Esophagus muscularis mucosa (tissue), 4 donors: ENCODE results near the gene ZBTB7C. TPM values are rescaled to one million over a fixed set of nuclear protein-coding genes. Genes with fewer than 3 reads are reported as not detected.

ENCODE experiments used
- DNase-seq: peaks from one replicate; pipeline ENCODE4 v3.0.0-alpha.2; 2017; ENCODE audit errors: extremely low spot score
- H3K27ac ChIP-seq, 4 donors: fragments of 200-600 bp; sonication (generic); replicated peaks in 1 of 4; 1 replicate in 3 of 4; 2 replicates in 1 of 4; pipeline ENCODE4 v1.5.1; 2016 to 2019; ENCODE audit warnings: mild to moderate bottlenecking in 1 of 4
- H3K27me3 ChIP-seq, 4 donors: fragments of 200-600 bp; sonication (generic); one replicate each; pipeline versions ENCODE4 v1.5.1 to v1.6.0; 2016 to 2019
- H3K36me3 ChIP-seq, 4 donors: fragments of 200-600 bp; sonication (generic); one replicate each; pipeline ENCODE4 v1.5.1; 2016 to 2019
- H3K4me1 ChIP-seq, 4 donors: fragments of 200-600 bp; sonication (generic); one replicate each; pipeline ENCODE4 v1.5.1; 2016 to 2019
- H3K4me3 ChIP-seq, 4 donors: fragments of 200-600 bp; sonication (generic); 1 replicate in 2 of 4; 2 replicates in 2 of 4; pipeline ENCODE4 v1.5.1; 2016 to 2019; ENCODE audit warnings: mild to moderate bottlenecking in 4 of 4, moderate library complexity in 1 of 4
- H3K9me3 ChIP-seq, 4 donors: fragments of 200-600 bp; sonication (generic); 1 replicate in 3 of 4; 2 replicates in 1 of 4; pipeline ENCODE4 v1.5.1; 2016 to 2019
- EP300 ChIP-seq: sonication (generic); formaldehyde crosslinking; IDR thresholded peaks from one replicate; pipeline ENCODE4 v1.6.1; 2017; ENCODE audit warnings: antibody characterized with exemption
- POLR2A ChIP-seq: fragments of 450-650 bp; IDR thresholded peaks from one replicate; pipeline ENCODE4 v1.6.1; 2017; ENCODE audit warnings: antibody characterized with exemption, moderate library complexity, mild to moderate bottlenecking, low read depth
- POLR2AphosphoS5 ChIP-seq, 2 donors: sonication (generic); formaldehyde crosslinking; IDR thresholded peaks; one replicate each; pipeline ENCODE4 v1.6.1; 2017; ENCODE audit warnings: antibody characterized with exemption in 2 of 2
- WGBS: methylation state at CpG from one replicate; pipeline ENCODE4 v1.1.5; 2018; 5-methylcytosine and 5-hydroxymethylcytosine counted together
- intact Hi-C: fragments of 100-400 bp; cut with DNase I; formaldehyde crosslinking; loops from one replicate; pipeline ENCODE4 v1.15.1; 2023
- total RNA-seq, 4 donors: library from RNA; depleted of rRNA; stranded (reverse); fragments of >200 nt; gene quantifications; one replicate each; pipeline versions ENCODE4 v1.1.0 to v1.2.1, GENCODE V29; 2016
- TF ChIP-seq, protein P1 (sequence below), 3 experiments: fragments of 200-600 bp in 2 of 3; fragments of 450-650 bp in 1 of 3; sonication (generic) in 2 of 3; IDR thresholded peaks; one replicate each; pipeline ENCODE4 v1.5.1; 2017 to 2019; ENCODE audit warnings: antibody characterized with exemption in 3 of 3, mild to moderate bottlenecking in 2 of 3, moderate library complexity in 1 of 3

ZBTB7C gene
- total RNA-seq, 4 donors from 2014 or later = 6.3 to 13.2 (median 9.1) TPM

DNA sequence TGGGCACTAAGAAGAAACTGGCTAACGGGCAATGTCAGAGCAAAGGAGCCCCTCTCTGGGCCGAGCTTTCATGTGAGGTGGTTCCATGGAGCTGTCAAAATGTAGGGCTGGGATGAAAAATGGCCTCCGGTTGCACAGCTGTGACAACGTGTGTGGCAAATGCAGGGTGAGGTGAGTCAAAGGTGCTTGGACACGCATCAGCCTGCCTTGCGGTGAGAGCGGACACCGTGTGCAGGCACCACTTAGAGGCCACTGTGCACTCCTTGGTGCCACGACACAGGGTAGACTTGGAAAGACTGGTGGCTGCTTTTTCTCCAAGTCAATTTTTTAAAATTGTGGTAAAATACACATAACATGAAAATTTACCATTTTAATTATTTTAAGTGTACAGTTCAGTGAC lies 195.4 kb downstream of the ZBTB7C start:
- no peak for TF ChIP-seq POLR2A
- TF ChIP-seq, protein P1, sequence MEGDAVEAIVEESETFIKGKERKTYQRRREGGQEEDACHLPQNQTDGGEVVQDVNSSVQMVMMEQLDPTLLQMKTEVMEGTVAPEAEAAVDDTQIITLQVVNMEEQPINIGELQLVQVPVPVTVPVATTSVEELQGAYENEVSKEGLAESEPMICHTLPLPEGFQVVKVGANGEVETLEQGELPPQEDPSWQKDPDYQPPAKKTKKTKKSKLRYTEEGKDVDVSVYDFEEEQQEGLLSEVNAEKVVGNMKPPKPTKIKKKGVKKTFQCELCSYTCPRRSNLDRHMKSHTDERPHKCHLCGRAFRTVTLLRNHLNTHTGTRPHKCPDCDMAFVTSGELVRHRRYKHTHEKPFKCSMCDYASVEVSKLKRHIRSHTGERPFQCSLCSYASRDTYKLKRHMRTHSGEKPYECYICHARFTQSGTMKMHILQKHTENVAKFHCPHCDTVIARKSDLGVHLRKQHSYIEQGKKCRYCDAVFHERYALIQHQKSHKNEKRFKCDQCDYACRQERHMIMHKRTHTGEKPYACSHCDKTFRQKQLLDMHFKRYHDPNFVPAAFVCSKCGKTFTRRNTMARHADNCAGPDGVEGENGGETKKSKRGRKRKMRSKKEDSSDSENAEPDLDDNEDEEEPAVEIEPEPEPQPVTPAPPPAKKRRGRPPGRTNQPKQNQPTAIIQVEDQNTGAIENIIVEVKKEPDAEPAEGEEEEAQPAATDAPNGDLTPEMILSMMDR (IDR thresholded peaks at IDR 0.05) = no peak
- no peak for TF ChIP-seq EP300
- TF ChIP-seq POLR2AphosphoS5 (IDR thresholded peaks at IDR 0.05) = no peak
- no peak overlapping the region for H3K4me3 ChIP-seq
- no peaks in the 10 kb centered on the region for H3K27me3 ChIP-seq
- H3K27ac ChIP-seq = no peak overlapping the region
- peaks cover 7 to 17% (median 10%) of the 10 kb centered on the region in 4 donors for H3K4me1 ChIP-seq
- H3K36me3 ChIP-seq = no peaks in the 10 kb centered on the region
- no peak for DNase-seq
- WGBS = 93% methylated on average over 9 of the region's 9 CpGs
- intact Hi-C loops = no loop called here
- no peaks in the 10 kb centered on the region for H3K9me3 ChIP-seq

DNA sequence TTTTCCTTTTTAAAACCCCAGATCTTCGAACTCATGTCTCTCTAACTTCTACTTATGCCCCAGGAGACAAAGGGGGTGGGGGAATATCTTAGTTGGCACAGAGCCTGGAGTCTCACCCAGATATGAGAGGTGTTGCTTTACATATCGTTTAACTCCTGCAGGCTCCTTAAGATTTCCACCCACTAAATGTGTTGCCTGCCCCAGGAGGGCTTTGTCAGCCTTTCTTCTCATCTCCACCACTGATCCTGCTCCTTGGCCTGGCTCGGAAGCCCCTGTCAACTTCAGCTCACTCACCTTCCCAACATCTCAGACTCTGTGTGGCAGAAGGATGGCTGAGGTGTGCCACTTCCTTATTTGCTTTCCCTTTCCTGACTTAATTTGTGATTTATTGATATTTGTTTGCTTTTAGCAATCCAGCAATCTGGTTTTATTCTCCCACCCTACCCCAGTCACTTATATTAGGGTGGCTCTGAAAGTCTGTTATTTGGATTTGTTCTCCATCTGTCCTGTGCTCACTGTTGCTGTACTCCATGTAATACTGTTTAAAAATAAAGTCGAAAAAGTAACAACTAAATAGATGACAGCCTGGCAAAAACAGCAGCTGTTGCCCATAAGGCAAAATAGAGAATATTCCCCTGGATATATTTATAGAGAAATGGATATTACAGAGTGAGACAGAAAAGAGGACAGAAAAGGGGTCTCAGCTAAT lies 200.6 kb downstream of the ZBTB7C start:
- Histone ChIP-seq H3K4me1 (no peaks in the 10 kb centered on the region), H3K27ac (no peak overlapping the region), H3K9me3 (no peaks in the 10 kb centered on the region), H3K36me3 (no peaks in the 10 kb centered on the region), H3K4me3 (no peak overlapping the region), H3K27me3 (no peaks in the 10 kb centered on the region)
- DNase-seq = no peak
- intact Hi-C loops = no loop called here
- TF ChIP-seq POLR2A = no peak
- WGBS = 72% methylated on average over 4 of the region's 4 CpGs

DNA sequence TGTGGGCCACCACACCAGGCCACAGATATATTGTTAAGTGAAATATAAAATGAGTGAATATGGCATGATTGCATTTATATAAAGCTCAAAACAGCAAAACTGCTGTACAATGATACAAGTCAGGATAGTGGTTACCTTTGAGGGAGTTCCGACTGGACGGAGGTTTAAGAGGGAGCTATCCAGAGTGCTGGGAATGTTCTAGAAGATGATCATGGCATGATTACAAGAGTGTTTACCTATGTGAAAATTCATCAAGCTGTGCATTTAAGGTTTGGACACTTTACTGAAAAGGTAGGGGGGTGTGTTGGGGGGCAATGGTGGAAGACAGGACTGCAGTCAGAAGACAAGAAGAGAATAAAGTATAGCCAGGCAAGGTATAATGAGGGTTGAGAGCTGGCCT lies 201.4 kb downstream of the ZBTB7C start:
- intact Hi-C loops = no loop called here
- no peak for TF ChIP-seq EP300
- no peak for TF ChIP-seq POLR2AphosphoS5 (IDR thresholded peaks at IDR 0.05)
- TF ChIP-seq, protein P1 (IDR thresholded peaks at IDR 0.05) = no peak
- TF ChIP-seq POLR2A = no peak
- Histone ChIP-seq H3K27me3 (no peaks in the 10 kb centered on the region), H3K4me1 (no peaks in the 10 kb centered on the region), H3K36me3 (no peaks in the 10 kb centered on the region), H3K27ac (no peak overlapping the region), H3K4me3 (no peak overlapping the region), H3K9me3 (no peaks in the 10 kb centered on the region)
- DNase-seq = no peak
- WGBS = 89% methylated on average over 2 of the region's 2 CpGs

DNA sequence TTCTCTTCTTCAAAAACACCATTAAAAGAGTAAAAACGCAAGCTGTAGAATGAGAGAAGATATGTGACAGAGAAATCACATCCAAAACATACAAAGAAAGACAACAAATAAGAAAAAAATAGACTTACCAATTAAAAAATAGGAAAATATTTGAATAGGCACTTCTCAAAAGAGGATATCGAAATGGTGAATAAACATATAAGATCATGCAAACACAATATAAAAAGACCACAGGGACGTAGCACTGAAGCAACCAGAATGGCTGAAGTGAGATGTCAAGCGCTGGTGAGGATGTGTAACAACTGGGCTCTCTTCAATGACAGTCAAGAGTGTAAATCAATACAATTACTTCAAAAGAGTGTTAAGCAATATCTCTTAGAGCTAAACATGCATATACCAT lies 202.3 kb downstream of the ZBTB7C start:
- no peaks in the 10 kb centered on the region for H3K9me3 ChIP-seq
- no peak for TF ChIP-seq EP300
- TF ChIP-seq, protein P1 (IDR thresholded peaks at IDR 0.05) = no peak
- no peak overlapping the region for H3K4me3 ChIP-seq
- H3K4me1 ChIP-seq = no peaks in the 10 kb centered on the region
- 90% methylated on average over 4 of the region's 4 CpGs for WGBS
- DNase-seq = no peak
- intact Hi-C loops = no loop called here
- no peaks in the 10 kb centered on the region for H3K36me3 ChIP-seq
- no peaks in the 10 kb centered on the region for H3K27me3 ChIP-seq
- H3K27ac ChIP-seq = no peak overlapping the region

DNA sequence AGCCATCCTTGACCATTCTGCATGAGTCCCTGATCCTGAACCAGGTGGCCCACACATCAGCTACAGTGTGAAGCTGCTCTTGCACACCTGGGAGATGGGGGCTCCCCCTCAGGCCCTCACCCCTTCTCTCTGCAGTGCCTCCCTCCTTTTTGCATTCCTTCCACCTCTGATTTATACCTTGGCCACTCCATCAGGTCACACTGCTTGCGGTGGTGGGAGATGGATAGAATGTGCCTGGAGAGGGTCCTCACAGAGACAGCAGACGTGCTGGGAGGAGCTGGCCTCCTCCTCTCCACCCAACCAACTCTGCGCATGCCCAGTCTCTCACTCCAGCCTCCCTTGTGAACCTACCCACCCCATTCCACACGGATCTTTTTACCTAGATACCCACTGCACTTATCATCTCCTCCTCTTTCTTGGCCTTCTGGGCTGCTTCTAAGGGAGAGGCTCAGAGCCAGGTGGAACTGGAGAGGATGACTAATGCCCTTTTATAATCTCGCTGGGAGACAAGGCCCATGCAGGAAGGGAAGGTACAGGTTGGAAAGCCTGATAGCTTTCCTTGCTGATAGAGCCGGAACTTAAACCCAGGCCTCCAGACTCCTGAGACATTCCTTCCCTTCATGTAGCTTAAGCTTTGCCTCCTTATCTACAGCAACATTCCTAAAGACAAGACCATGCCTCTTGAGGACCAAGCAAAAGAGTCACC lies 205.1 kb downstream of the ZBTB7C start:
- Histone ChIP-seq H3K36me3 (no peaks in the 10 kb centered on the region), H3K4me3 (no peak overlapping the region), H3K27me3 (no peaks in the 10 kb centered on the region), H3K27ac (no peak overlapping the region), H3K4me1 (peaks cover 0 to 7% (median 0%) of the 10 kb centered on the region in 4 donors), H3K9me3 (no peaks in the 10 kb centered on the region)
- intact Hi-C loops = no loop called here
- no peak for DNase-seq
- no peak for TF ChIP-seq POLR2A
- no peak for TF ChIP-seq POLR2AphosphoS5 (IDR thresholded peaks at IDR 0.05)
- TF ChIP-seq EP300 = no peak
- TF ChIP-seq, protein P1 (IDR thresholded peaks at IDR 0.05) = no peak
- 81% methylated on average over 6 of the region's 6 CpGs for WGBS
